ENCODE data around the gene TBC1D1.

The TBC1D1 gene

DNA sequence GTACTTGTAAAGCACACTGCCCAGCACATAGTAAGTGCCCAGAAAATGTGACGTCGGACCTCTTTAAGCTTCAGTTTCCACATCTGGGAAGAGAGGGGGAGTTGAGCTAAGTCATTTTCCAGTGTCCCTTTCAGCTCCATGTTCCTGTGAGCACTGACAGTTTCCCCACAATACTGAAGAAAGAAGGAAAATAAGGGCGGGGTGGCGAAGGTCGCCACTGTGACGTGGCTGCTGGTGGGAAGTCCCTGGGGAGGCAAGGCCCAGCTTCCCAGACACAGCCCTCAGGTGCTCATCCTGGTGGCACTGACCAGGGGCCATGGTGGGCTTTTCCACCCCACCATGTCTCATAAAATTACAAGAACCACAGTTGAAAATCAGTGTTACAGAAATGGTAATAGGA, 191.1 kb downstream of the TBC1D1 start:
- TF ChIP-seq, protein P1, sequence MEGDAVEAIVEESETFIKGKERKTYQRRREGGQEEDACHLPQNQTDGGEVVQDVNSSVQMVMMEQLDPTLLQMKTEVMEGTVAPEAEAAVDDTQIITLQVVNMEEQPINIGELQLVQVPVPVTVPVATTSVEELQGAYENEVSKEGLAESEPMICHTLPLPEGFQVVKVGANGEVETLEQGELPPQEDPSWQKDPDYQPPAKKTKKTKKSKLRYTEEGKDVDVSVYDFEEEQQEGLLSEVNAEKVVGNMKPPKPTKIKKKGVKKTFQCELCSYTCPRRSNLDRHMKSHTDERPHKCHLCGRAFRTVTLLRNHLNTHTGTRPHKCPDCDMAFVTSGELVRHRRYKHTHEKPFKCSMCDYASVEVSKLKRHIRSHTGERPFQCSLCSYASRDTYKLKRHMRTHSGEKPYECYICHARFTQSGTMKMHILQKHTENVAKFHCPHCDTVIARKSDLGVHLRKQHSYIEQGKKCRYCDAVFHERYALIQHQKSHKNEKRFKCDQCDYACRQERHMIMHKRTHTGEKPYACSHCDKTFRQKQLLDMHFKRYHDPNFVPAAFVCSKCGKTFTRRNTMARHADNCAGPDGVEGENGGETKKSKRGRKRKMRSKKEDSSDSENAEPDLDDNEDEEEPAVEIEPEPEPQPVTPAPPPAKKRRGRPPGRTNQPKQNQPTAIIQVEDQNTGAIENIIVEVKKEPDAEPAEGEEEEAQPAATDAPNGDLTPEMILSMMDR (IDR thresholded peaks at IDR 0.05; ENCODE audit: low read depth, low read length), result no peak
- Histone ChIP-seq H3K4me3 (ENCODE audit: low read depth, low read length) (no peak overlapping the region), H3K27me3 (no peaks in the 10 kb centered on the region), H3K9me3 (no peaks in the 10 kb centered on the region), H3K4me1 (peaks cover 13% of the 10 kb centered on the region), H3K36me3 (no peaks in the 10 kb centered on the region)
- no peak for DNase-seq

GRCh38 chr4:38082424-38083385, 191.8 kb downstream of the TBC1D1 start:
- Histone ChIP-seq H3K9me3 (no peaks in the 10 kb centered on the region), H3K4me1 (peaks cover 13% of the 10 kb centered on the region), H3K36me3 (no peaks in the 10 kb centered on the region), H3K27me3 (no peaks in the 10 kb centered on the region), H3K4me3 (ENCODE audit: low read depth, low read length) (no peak overlapping the region)
- DNase-seq, result no peak
- TF ChIP-seq, protein P1 (IDR thresholded peaks at IDR 0.05; ENCODE audit: low read depth, low read length), result no peak

DNA sequence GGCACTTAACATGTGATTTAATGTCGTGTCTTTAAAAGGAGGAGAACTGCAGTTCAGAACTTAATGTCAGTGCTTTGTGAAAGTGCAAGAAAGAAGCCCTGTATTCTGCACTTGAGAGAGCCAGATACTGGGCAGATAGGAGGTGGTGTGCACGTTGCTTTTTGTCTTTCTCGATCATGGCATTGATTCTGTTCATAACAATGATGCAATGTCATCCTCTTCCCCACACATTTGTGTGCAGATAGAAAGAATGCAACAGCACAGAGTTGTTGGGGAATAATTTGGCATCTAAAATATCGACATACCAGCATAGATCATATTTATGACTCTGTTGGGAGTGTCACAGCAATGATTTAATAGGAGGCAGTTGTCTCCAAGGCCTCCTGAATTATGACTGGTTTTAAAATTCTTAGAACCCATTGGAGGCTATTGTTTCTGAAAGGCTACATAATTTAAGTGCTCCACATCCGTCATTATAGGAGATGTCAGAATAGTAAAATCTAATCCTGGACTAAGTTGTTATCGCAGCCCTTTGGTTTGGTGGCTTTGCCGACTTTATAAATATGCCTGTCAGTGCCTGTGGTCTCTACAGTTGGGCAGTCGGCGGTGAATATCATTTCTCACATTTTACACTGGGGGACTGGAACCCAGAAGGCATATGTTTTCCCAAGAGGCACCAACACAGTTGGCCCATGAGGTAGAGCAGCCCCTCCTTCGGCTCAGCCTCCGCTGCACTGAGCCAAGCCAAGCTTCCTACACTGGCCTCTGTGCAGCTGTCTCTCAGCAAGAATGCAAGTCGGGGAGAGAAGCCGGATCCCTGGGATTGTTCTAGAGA, 194.2 kb downstream of the TBC1D1 start:
- DNase-seq, result no peak
- H3K36me3 ChIP-seq, result no peaks in the 10 kb centered on the region

GRCh38 chr4:38085751-38086150, 194.9 kb downstream of the TBC1D1 start:
- Histone ChIP-seq H3K4me1 (peaks cover 19% of the 10 kb centered on the region), H3K9me3 (no peaks in the 10 kb centered on the region), H3K27me3 (no peaks in the 10 kb centered on the region), H3K36me3 (no peaks in the 10 kb centered on the region), H3K4me3 (ENCODE audit: low read depth, low read length) (no peak overlapping the region)
- TF ChIP-seq, protein P1 (IDR thresholded peaks at IDR 0.05; ENCODE audit: low read depth, low read length), result no peak
- DNase-seq, result no peak

More for the DNA sequence above, 194.2 kb downstream of the TBC1D1 start:
- no peaks in the 10 kb centered on the region for H3K27me3 ChIP-seq
- TF ChIP-seq, protein P1 (IDR thresholded peaks at IDR 0.05; ENCODE audit: low read depth, low read length), result no peak
- no peak overlapping the region for H3K4me3 ChIP-seq (ENCODE audit: low read depth, low read length)
- peaks cover 16% of the 10 kb centered on the region for H3K4me1 ChIP-seq
- H3K9me3 ChIP-seq, result no peaks in the 10 kb centered on the region

GRCh38 chr4:38086151-38086848, 195.4 kb downstream of the TBC1D1 start:
- H3K27me3 ChIP-seq, result no peaks in the 10 kb centered on the region
- no peak overlapping the region for H3K4me3 ChIP-seq (ENCODE audit: low read depth, low read length)
- no peak for DNase-seq
- TF ChIP-seq, protein P1 (IDR thresholded peaks at IDR 0.05; ENCODE audit: low read depth, low read length), result no peak
- no peaks in the 10 kb centered on the region for H3K9me3 ChIP-seq
- H3K4me1 ChIP-seq, result peaks cover 25% of the 10 kb centered on the region
- no peaks in the 10 kb centered on the region for H3K36me3 ChIP-seq
